Fibroblast of lung (primary cell): Measurements from ENCODE around the gene HSPA4. TPM values are rescaled to one million over a fixed set of nuclear protein-coding genes. Genes with fewer than 3 reads are reported as not detected.

Experiments
- DNase-seq, 2 donors: peaks; one replicate each; pipeline versions ENCODE4 v3.0.0 to v3.0.0-alpha.2; 2010; ENCODE audit warnings: low read depth in 2 of 2
- H2AFZ ChIP-seq: 2 replicates; pipeline ENCODE4 v1.5.1; 2012; ENCODE audit warnings: low read length, control low read depth, inconsistent platforms
- H3K27ac ChIP-seq: 2 replicates; pipeline ENCODE4 v1.5.1; 2011; ENCODE audit warnings: low read length, control low read depth; ENCODE audit not compliant: insufficient read depth
- H3K27me3 ChIP-seq: 2 replicates; pipeline ENCODE4 v1.5.1; 2011; ENCODE audit warnings: mild to moderate bottlenecking, low read length; ENCODE audit not compliant: control insufficient read depth, insufficient read depth
- H3K36me3 ChIP-seq: 2 replicates; pipeline ENCODE4 v1.5.1; 2011; ENCODE audit warnings: low read length; ENCODE audit not compliant: control insufficient read depth, insufficient read depth
- H3K4me1 ChIP-seq: 2 replicates; pipeline ENCODE4 v1.5.1; 2011; ENCODE audit warnings: low read length; ENCODE audit not compliant: control insufficient read depth, insufficient read depth; ENCODE audit errors: extremely low read depth
- H3K4me2 ChIP-seq: 2 replicates; pipeline ENCODE4 v1.5.1; 2011; ENCODE audit warnings: low read length, control low read depth; ENCODE audit not compliant: insufficient read depth; ENCODE audit errors: extremely low read depth
- H3K4me3 ChIP-seq, 4 experiments: fragments of 200-600 bp in 1 of 4; sonication (generic) in 1 of 4; replicated peaks in 1 of 4; 2 replicates each; pipeline ENCODE4 v1.5.1; 2011 to 2016; ENCODE audit warnings: low read length in 4 of 4, low read depth in 3 of 4, mild to moderate bottlenecking in 3 of 4, control low read depth in 2 of 4, inconsistent platforms in 1 of 4, mixed read lengths in 1 of 4; ENCODE audit not compliant: insufficient read depth in 1 of 4; ENCODE audit errors: control extremely low read depth in 1 of 4
- H3K79me2 ChIP-seq: 2 replicates; pipeline ENCODE4 v1.5.1; 2012; ENCODE audit warnings: mild to moderate bottlenecking, low read length, inconsistent platforms; ENCODE audit not compliant: control insufficient read depth, insufficient read depth
- H3K9ac ChIP-seq: 2 replicates; pipeline ENCODE4 v1.5.1; 2011; ENCODE audit warnings: mild to moderate bottlenecking, low read length, control low read depth; ENCODE audit not compliant: insufficient read depth
- H3K9me3 ChIP-seq: 2 replicates; pipeline ENCODE4 v1.5.1; 2012; ENCODE audit warnings: low read depth, low read length; ENCODE audit not compliant: control insufficient read depth, insufficient read depth
- H4K20me1 ChIP-seq: 2 replicates; pipeline ENCODE4 v1.5.1; 2011; ENCODE audit warnings: low read length; ENCODE audit not compliant: control insufficient read depth, insufficient read depth; ENCODE audit errors: extremely low read depth
- CTCF ChIP-seq, 2 donors: IDR thresholded peaks in 1 of 2; conservative IDR thresholded peaks in 1 of 2; 1 replicate in 1 of 2; 2 replicates in 1 of 2; pipeline ENCODE4 v1.5.1; 2011 to 2012; ENCODE audit warnings: low read length in 2 of 2, control low read depth in 1 of 2, inconsistent platforms in 1 of 2, low read depth in 1 of 2, mild to moderate bottlenecking in 1 of 2
- EZH2 ChIP-seq: IDR thresholded peaks from 2 replicates; pipeline ENCODE4 v1.5.1; 2012; ENCODE audit warnings: low read length, control low read depth, mild to moderate bottlenecking; ENCODE audit errors: missing control alignments
- polyA plus RNA-seq, 2 donors: library from polyadenylated mRNA; depleted of rRNA in 1 of 2; stranded (reverse) in 1 of 2; unstranded in 1 of 2; fragments of >200 nt; gene quantifications; 2 replicates each; pipeline ENCODE4 v1.2.1, GENCODE V29; 2011 to 2012; ENCODE audit warnings: missing spikeins in 1 of 2
- total RNA-seq: library from RNA; depleted of rRNA; stranded (reverse); fragments of >200 nt; gene quantifications from 2 replicates; pipeline ENCODE4 v1.2.1, GENCODE V29; 2014

HSPA4 gene
- total and polyA plus RNA-seq, 2 donors (not counting 1 experiment from before 2014, with no cell fraction given) = 89.1 to 108 TPM

GRCh38 chr5:133054697-133055471 is 3.1 kb downstream of the HSPA4 start:
- H3K4me3 ChIP-seq = no peak overlapping the region
- H3K27ac ChIP-seq = no peak overlapping the region
- TF ChIP-seq CTCF (conservative IDR thresholded peaks at IDR 0.05 in 1 of 2, IDR thresholded peaks at IDR 0.05 in 1 of 2; ENCODE audit: low read depth in 1 of 2, low read length in 2 of 2) = no peak
- H3K27me3 ChIP-seq = no peaks in the 10 kb centered on the region
- no peaks in the 10 kb centered on the region for H3K36me3 ChIP-seq
- no peak overlapping the region for H3K4me2 ChIP-seq
- peaks cover 80% of the 10 kb centered on the region for H3K79me2 ChIP-seq
- no peak overlapping the region for H3K9ac ChIP-seq
- peaks cover 3% of the 10 kb centered on the region for H3K4me1 ChIP-seq
- H3K9me3 ChIP-seq = no peaks in the 10 kb centered on the region
- H4K20me1 ChIP-seq = peaks cover 5% of the 10 kb centered on the region
- H2AFZ ChIP-seq = no peak overlapping the region
- DNase-seq = no peak

DNA sequence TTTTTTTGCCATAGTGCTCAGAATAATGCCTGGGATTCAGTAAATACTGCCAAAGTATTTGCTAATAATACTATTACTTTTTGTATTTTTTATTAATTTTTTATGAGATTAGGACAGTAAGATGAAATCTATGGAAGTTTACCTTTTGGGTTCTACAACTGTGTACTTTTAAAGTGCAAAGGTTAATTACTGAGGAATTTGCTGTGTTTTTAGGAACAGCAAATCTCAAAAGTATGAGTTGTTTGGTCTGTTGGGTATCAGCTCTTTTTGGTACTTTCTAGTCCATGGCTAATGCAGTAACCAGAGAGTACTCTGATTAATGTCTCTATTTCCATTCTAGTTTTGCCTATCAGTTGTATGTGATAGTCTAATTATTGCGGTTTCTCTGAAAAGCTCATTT is 5.1 kb downstream of the HSPA4 start:
- H3K4me3 ChIP-seq = no peak overlapping the region
- H3K9me3 ChIP-seq = no peaks in the 10 kb centered on the region
- H2AFZ ChIP-seq = no peak overlapping the region
- peaks cover 3% of the 10 kb centered on the region for H3K4me1 ChIP-seq
- H3K9ac ChIP-seq = no peak overlapping the region
- H3K36me3 ChIP-seq = no peaks in the 10 kb centered on the region
- H3K79me2 ChIP-seq = peaks cover 96% of the 10 kb centered on the region
- peaks cover 7% of the 10 kb centered on the region for H4K20me1 ChIP-seq
- no peak for TF ChIP-seq CTCF (conservative IDR thresholded peaks at IDR 0.05 in 1 of 2, IDR thresholded peaks at IDR 0.05 in 1 of 2; ENCODE audit: low read depth in 1 of 2, low read length in 2 of 2)
- no peak for TF ChIP-seq EZH2
- no peak overlapping the region for H3K27ac ChIP-seq
- H3K4me2 ChIP-seq = no peak overlapping the region
- H3K27me3 ChIP-seq = no peaks in the 10 kb centered on the region
- DNase-seq = no peak

DNA sequence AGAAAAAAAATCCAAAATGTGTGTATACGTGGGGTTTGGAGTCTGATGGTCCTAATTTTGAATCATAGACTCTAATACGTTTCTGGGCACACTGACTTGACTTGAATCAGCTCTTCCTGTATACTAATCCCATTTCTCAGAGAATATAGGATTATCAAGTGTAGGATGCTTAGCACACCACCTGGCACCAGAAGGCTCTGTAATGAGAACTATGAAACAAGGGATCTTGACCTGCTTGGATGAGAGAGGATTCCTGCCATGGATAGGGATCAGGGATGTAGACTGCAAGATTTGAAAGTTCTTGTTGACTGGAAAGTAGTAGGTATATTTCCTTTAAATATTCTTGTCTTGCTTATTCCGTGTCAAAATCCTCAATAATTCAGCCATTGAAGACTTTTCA is 7.8 kb downstream of the HSPA4 start:
- TF ChIP-seq EZH2 (no peak), CTCF (conservative IDR thresholded peaks at IDR 0.05 in 1 of 2, IDR thresholded peaks at IDR 0.05 in 1 of 2; ENCODE audit: low read depth in 1 of 2, low read length in 2 of 2) (no peak)
- Histone ChIP-seq H3K9ac (no peak overlapping the region), H3K4me3 (no peak overlapping the region), H3K36me3 (no peaks in the 10 kb centered on the region), H3K9me3 (no peaks in the 10 kb centered on the region), H3K27me3 (no peaks in the 10 kb centered on the region), H3K27ac (no peak overlapping the region), H3K4me2 (no peak overlapping the region), H4K20me1 (peaks cover 7% of the 10 kb centered on the region), H3K79me2 (peaks cover 92% of the 10 kb centered on the region), H3K4me1 (no peaks in the 10 kb centered on the region), H2AFZ (no peak overlapping the region)
- DNase-seq = no peak
